HepG2 (cell line): ENCODE measurements around the gene PPP4R4. TPM values are rescaled to one million over a fixed set of nuclear protein-coding genes. Genes with fewer than 3 reads are reported as not detected.

Experiments used
- BORCS8-MEF2B ChIP-seq: sonication (generic); formaldehyde crosslinking; IDR thresholded peaks from 2 replicates; pipeline ENCODE4 v1.8.0; 2022; ENCODE audit warnings: mild to moderate bottlenecking, missing genetic modification reagents
- GABPA ChIP-seq, 2 experiments: IDR thresholded peaks; 2 replicates each; pipeline ENCODE4 v1.6.1; 2011 to 2016; ENCODE audit warnings: low read depth in 2 of 2, low read length in 1 of 2, missing biosample characterization in 1 of 2, missing genetic modification characterization in 1 of 2
- GTF2F1 ChIP-seq: fragments of 150-350 bp; IDR thresholded peaks from 2 replicates; pipeline ENCODE4 v1.6.1; 2014; ENCODE audit warnings: low read length
- HMG20A ChIP-seq: IDR thresholded peaks from 2 replicates; pipeline ENCODE4 v1.6.1; 2016; ENCODE audit warnings: borderline replicate concordance
- KAT8 ChIP-seq: IDR thresholded peaks from 2 replicates; pipeline ENCODE4 v1.6.1; 2016; ENCODE audit warnings: missing genetic modification reagents, missing compliant biosample characterization
- KDM5B ChIP-seq: sonication (generic); formaldehyde crosslinking; IDR thresholded peaks from 2 replicates; pipeline ENCODE4 v1.4.0; 2020; ENCODE audit warnings: missing genetic modification reagents, mild to moderate bottlenecking, borderline replicate concordance
- KLF15 ChIP-seq: sonication (generic); formaldehyde crosslinking; IDR thresholded peaks from 2 replicates; pipeline ENCODE4 v1.8.1; 2023; ENCODE audit warnings: borderline replicate concordance, mild to moderate bottlenecking, inconsistent platforms, missing genetic modification reagents, mixed read lengths
- NPAS2 ChIP-seq: sonication (generic); formaldehyde crosslinking; IDR thresholded peaks from 2 replicates; pipeline ENCODE4 v1.8.0; 2022; ENCODE audit warnings: mild to moderate bottlenecking, missing genetic modification reagents, borderline replicate concordance
- SRF ChIP-seq: IDR thresholded peaks from 2 replicates; pipeline ENCODE4 v1.6.1; 2011; ENCODE audit warnings: mild to moderate bottlenecking, low read depth, low read length, moderate library complexity
- WIZ ChIP-seq: sonication (generic); formaldehyde crosslinking; IDR thresholded peaks from 2 replicates; pipeline ENCODE4 v1.5.1; 2020; ENCODE audit warnings: mild to moderate bottlenecking, missing genetic modification reagents
- ZBTB10 ChIP-seq: sonication (generic); formaldehyde crosslinking; IDR thresholded peaks from 2 replicates; pipeline ENCODE4 v1.4.0; 2020; ENCODE audit warnings: missing genetic modification reagents, borderline replicate concordance
- ZBTB21 ChIP-seq: sonication (generic); formaldehyde crosslinking; IDR thresholded peaks from 2 replicates; pipeline ENCODE4 v1.4.0; 2020; ENCODE audit warnings: missing genetic modification reagents
- ZNF276 ChIP-seq: sonication (generic); formaldehyde crosslinking; IDR thresholded peaks from 2 replicates; pipeline ENCODE4 v1.4.0; 2020; ENCODE audit warnings: mild to moderate bottlenecking, low read depth, missing genetic modification reagents
- ZNF367 ChIP-seq: sonication (generic); formaldehyde crosslinking; IDR thresholded peaks from 2 replicates; pipeline ENCODE4 v1.4.0; 2020; ENCODE audit warnings: missing genetic modification reagents, borderline replicate concordance
- ZNF44 ChIP-seq: sonication (generic); formaldehyde crosslinking; IDR thresholded peaks from 2 replicates; pipeline ENCODE4 v1.5.1; 2020; ENCODE audit warnings: mild to moderate bottlenecking, missing genetic modification reagents
- ZNF674 ChIP-seq: sonication (generic); formaldehyde crosslinking; IDR thresholded peaks from 2 replicates; pipeline ENCODE4 v1.5.0; 2020; ENCODE audit warnings: low read depth, mild to moderate bottlenecking, missing genetic modification reagents
- ZNF790 ChIP-seq: sonication (generic); formaldehyde crosslinking; IDR thresholded peaks from 2 replicates; pipeline ENCODE4 v1.8.0; 2022; ENCODE audit warnings: missing genetic modification reagents, mild to moderate bottlenecking, borderline replicate concordance
- polyA plus RNA-seq, 8 experiments: library from polyadenylated mRNA; depleted of rRNA in 3 of 8; stranded (reverse) in 7 of 8; unstranded in 1 of 8; fragments of >200 nt; fragmentation: Illumina TruSeq in 4 of 8; extraction: Trizol in 4 of 8; gene quantifications; 2 replicates each; pipeline versions ENCODE4 v1.2.1 to v1.2.3, GENCODE V29; 2011 to 2016; ENCODE audit warnings: low read depth in 4 of 8, missing spikeins in 1 of 8, mixed read lengths in 1 of 8; ENCODE audit not compliant: insufficient read depth in 1 of 8
- total RNA-seq, 5 experiments: library from RNA; depleted of rRNA; stranded (reverse); fragments of >200 nt; fragmentation: Illumina TruSeq; extraction: Trizol; gene quantifications; 2 replicates each; pipeline ENCODE4 v1.2.3, GENCODE V29; 2016; ENCODE audit warnings: low read depth in 1 of 5
- TF ChIP-seq, protein P1 (sequence below): fragments of 450-650 bp; IDR thresholded peaks from 2 replicates; pipeline ENCODE4 v1.6.1; 2016
- TF ChIP-seq, protein P2 (sequence below): sonication (generic); formaldehyde crosslinking; IDR thresholded peaks from 2 replicates; pipeline ENCODE4 v1.4.0; 2020; ENCODE audit warnings: missing genetic modification reagents

Gene PPP4R4
- total and polyA plus RNA-seq, 2 of the 13 experiments (the other 11 are each of a cell fraction or from before 2014, with no cell fraction given) = 9.5 to 19.8 TPM

- TF ChIP-seq, protein P1, sequence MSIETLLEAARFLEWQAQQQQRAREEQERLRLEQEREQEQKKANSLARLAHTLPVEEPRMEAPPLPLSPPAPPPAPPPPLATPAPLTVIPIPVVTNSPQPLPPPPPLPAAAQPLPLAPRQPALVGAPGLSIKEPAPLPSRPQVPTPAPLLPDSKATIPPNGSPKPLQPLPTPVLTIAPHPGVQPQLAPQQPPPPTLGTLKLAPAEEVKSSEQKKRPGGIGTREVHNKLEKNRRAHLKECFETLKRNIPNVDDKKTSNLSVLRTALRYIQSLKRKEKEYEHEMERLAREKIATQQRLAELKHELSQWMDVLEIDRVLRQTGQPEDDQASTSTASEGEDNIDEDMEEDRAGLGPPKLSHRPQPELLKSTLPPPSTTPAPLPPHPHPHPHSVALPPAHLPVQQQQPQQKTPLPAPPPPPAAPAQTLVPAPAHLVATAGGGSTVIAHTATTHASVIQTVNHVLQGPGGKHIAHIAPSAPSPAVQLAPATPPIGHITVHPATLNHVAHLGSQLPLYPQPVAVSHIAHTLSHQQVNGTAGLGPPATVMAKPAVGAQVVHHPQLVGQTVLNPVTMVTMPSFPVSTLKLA = no peak
- peak; percentile 77; the same call in 1 of the 2 replicates for TF ChIP-seq HMG20A (CRISPR knock-in tag)
- no peak for TF ChIP-seq ZNF790 (CRISPR knock-in tag)
- TF ChIP-seq, protein P2, sequence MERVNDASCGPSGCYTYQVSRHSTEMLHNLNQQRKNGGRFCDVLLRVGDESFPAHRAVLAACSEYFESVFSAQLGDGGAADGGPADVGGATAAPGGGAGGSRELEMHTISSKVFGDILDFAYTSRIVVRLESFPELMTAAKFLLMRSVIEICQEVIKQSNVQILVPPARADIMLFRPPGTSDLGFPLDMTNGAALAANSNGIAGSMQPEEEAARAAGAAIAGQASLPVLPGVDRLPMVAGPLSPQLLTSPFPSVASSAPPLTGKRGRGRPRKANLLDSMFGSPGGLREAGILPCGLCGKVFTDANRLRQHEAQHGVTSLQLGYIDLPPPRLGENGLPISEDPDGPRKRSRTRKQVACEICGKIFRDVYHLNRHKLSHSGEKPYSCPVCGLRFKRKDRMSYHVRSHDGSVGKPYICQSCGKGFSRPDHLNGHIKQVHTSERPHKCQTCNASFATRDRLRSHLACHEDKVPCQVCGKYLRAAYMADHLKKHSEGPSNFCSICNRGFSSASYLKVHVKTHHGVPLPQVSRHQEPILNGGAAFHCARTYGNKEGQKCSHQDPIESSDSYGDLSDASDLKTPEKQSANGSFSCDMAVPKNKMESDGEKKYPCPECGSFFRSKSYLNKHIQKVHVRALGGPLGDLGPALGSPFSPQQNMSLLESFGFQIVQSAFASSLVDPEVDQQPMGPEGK (CRISPR knock-in tag) = peak; percentile 49; the same call in 1 of the 2 replicates
- TF ChIP-seq GTF2F1 = no peak
- no peak for TF ChIP-seq KDM5B (CRISPR knock-in tag)
- TF ChIP-seq WIZ (CRISPR knock-in tag) = no peak
- TF ChIP-seq ZNF674 (CRISPR knock-in tag) = no peak; the same call in 1 of the 2 replicates
- peak; percentile 72; the same call in 1 of the 2 replicates for TF ChIP-seq BORCS8-MEF2B (CRISPR knock-in tag)
- no peak for TF ChIP-seq GABPA (IDR thresholded peaks at IDR 0.05; ENCODE audit: low read depth, low read length)
- no peak for TF ChIP-seq GABPA (CRISPR knock-in tag; IDR thresholded peaks at IDR 0.05; ENCODE audit: low read depth)
- TF ChIP-seq ZNF276 (CRISPR knock-in tag) = no peak
- TF ChIP-seq ZNF44 = 0 out of 2 replicates have a peak, but pooled peaks have one; percentile 45
- TF ChIP-seq KLF15 (CRISPR knock-in tag) = peak; percentile 38; the same call in 1 of the 2 replicates
- TF ChIP-seq NPAS2 (CRISPR knock-in tag) = no peak
- peak; percentile 73 for TF ChIP-seq KAT8 (CRISPR knock-in tag)
- no peak for TF ChIP-seq ZBTB10 (CRISPR knock-in tag)
- TF ChIP-seq ZBTB21 = no peak
- no peak for TF ChIP-seq SRF
- no peak for TF ChIP-seq ZNF367 (CRISPR knock-in tag)
Observed at GRCh38 chr14:94292872-94293577, 118.9 kb downstream of the PPP4R4 start, which contains the start of gene SERPINA10 (continued).
